Measurements from ENCODE around the gene GNMT. TPM values are rescaled to one million over a fixed set of nuclear protein-coding genes. Genes with fewer than 3 reads are reported as not detected.
A peak's percentile ranks its signal among the peaks of the same experiment; 100 is the strongest.

The GNMT gene
- total RNA-seq, result 0.21 and 0.25 TPM in 2 replicates
- polyA plus RNA-seq, result 0.21 and 1.3 TPM in 2 replicates

- DNase-seq (ENCODE audit: low read depth in 1 of 2, low spot score in 1 of 2), result peak; percentile 34 to 84
- H3K4me3 ChIP-seq, result peak within 1 kb of the TSS; percentile 29
- peaks cover 4% of the 10 kb centered on the region for H3K4me1 ChIP-seq (ENCODE audit: low read depth)
- TF ChIP-seq CTCF (IDR thresholded peaks at IDR 0.05; ENCODE audit: low read depth, low read length), result no peak
- H3K27ac ChIP-seq, result no peak within 1 kb of the TSS
- H3K27me3 ChIP-seq, result peaks cover 16% of the 10 kb centered on the region
- no peaks in the 10 kb centered on the region for H3K9me3 ChIP-seq (ENCODE audit: low read depth)
- no peaks in the 10 kb centered on the region for H3K36me3 ChIP-seq
Observed at GRCh38 chr6:42960243-42961019, at the start of gene GNMT. GNMT (plus strand) TSS chr6:42960754; CDS start chr6:42960768, 14 bp downstream.

GRCh38 chr6:42911171-42912021, 49.2 kb upstream of the GNMT start:
- H3K9me3 ChIP-seq (ENCODE audit: low read depth), result no peaks in the 10 kb centered on the region
- H3K4me3 ChIP-seq, result peak overlapping the region; percentile 26
- peak overlapping the region; percentile 38 for H3K27ac ChIP-seq
- H3K4me1 ChIP-seq (ENCODE audit: low read depth), result no peaks in the 10 kb centered on the region
- TF ChIP-seq CTCF (IDR thresholded peaks at IDR 0.05; ENCODE audit: low read depth, low read length), result peak; percentile 8
- DNase-seq (ENCODE audit: low read depth in 1 of 2, low spot score in 1 of 2), result peak; percentile 25 to 49
- no peaks in the 10 kb centered on the region for H3K27me3 ChIP-seq
- H3K36me3 ChIP-seq, result no peaks in the 10 kb centered on the region

- H3K9me3 ChIP-seq (ENCODE audit: low read depth), result no peaks in the 10 kb centered on the region
- no peaks in the 10 kb centered on the region for H3K4me1 ChIP-seq (ENCODE audit: low read depth)
- no peak for TF ChIP-seq CTCF (IDR thresholded peaks at IDR 0.05; ENCODE audit: low read depth, low read length)
- no peak for DNase-seq (ENCODE audit: low read depth in 1 of 2, low spot score in 1 of 2)
- no peak overlapping the region for H3K27ac ChIP-seq
- H3K27me3 ChIP-seq, result no peaks in the 10 kb centered on the region
- no peak overlapping the region for H3K4me3 ChIP-seq
- no peaks in the 10 kb centered on the region for H3K36me3 ChIP-seq
Observed at GRCh38 chr6:42914546-42914945, 46.0 kb upstream of the GNMT start.

- no peaks in the 10 kb centered on the region for H3K4me1 ChIP-seq (ENCODE audit: low read depth)
- no peaks in the 10 kb centered on the region for H3K27me3 ChIP-seq
- no peak within 1 kb of the TSS for H3K4me3 ChIP-seq
- no peak for DNase-seq (ENCODE audit: low read depth in 1 of 2, low spot score in 1 of 2)
- H3K9me3 ChIP-seq (ENCODE audit: low read depth), result no peaks in the 10 kb centered on the region
- H3K36me3 ChIP-seq, result no peaks in the 10 kb centered on the region
- no peak within 1 kb of the TSS for H3K27ac ChIP-seq
- no peak for TF ChIP-seq CTCF (IDR thresholded peaks at IDR 0.05; ENCODE audit: low read depth, low read length)
Observed at GRCh38 chr6:42915732-42916131, 44.8 kb upstream of the GNMT start, which contains the start of gene PTCRA. PTCRA (plus strand) TSS chr6:42916053; CDS start chr6:42916070, 17 bp downstream.

GRCh38 chr6:42916288-42916687, 44.3 kb upstream of the GNMT start:
- Histone ChIP-seq H3K36me3 (no peaks in the 10 kb centered on the region), H3K27ac (no peak overlapping the region), H3K27me3 (no peaks in the 10 kb centered on the region), H3K4me1 (ENCODE audit: low read depth) (no peaks in the 10 kb centered on the region), H3K4me3 (no peak overlapping the region), H3K9me3 (ENCODE audit: low read depth) (no peaks in the 10 kb centered on the region)
- no peak for DNase-seq (ENCODE audit: low read depth in 1 of 2, low spot score in 1 of 2)
- TF ChIP-seq CTCF (IDR thresholded peaks at IDR 0.05; ENCODE audit: low read depth, low read length), result no peak

All from cardiac muscle cell (in vitro differentiated cells and primary cell).